Lung (tissue), 12 donors: ENCODE measurements around the gene DNASE1L1. TPM values are rescaled to one million over a fixed set of nuclear protein-coding genes. Genes with fewer than 3 reads are reported as not detected.

Experiments used
- ATAC-seq: fragments of 200-7000 bp; cut with Tn5 transposase; one replicate; pipeline ENCODE4 v1.9.1; 2020; ENCODE audit warnings: moderate number of reproducible peaks; ENCODE audit not compliant: insufficient read depth, low FRiP score
- DNase-seq, 3 donors: peaks; one replicate each; pipeline ENCODE4 v3.0.0-alpha.2; 2013 to 2017
- H3K27ac ChIP-seq, 2 donors: one replicate each; pipeline ENCODE4 v1.5.1; 2013; ENCODE audit warnings: mild to moderate bottlenecking in 2 of 2, moderate library complexity in 2 of 2, control low read depth in 1 of 2, inconsistent platforms in 1 of 2, low read depth in 1 of 2, low read length in 1 of 2
- H3K27me3 ChIP-seq, 3 donors: one replicate each; pipeline ENCODE4 v1.5.1; 2013; ENCODE audit warnings: low read length in 2 of 3; ENCODE audit not compliant: control insufficient read depth in 3 of 3, insufficient read depth in 3 of 3
- H3K36me3 ChIP-seq, 4 donors: one replicate each; pipeline ENCODE4 v1.5.1; 2013; ENCODE audit warnings: low read length in 4 of 4, mild to moderate bottlenecking in 1 of 4, moderate library complexity in 1 of 4; ENCODE audit not compliant: control insufficient read depth in 4 of 4, insufficient read depth in 4 of 4
- H3K4me1 ChIP-seq, 5 donors: one replicate each; pipeline ENCODE4 v1.5.1; 2013; ENCODE audit warnings: low read length in 5 of 5, mild to moderate bottlenecking in 2 of 5, moderate library complexity in 1 of 5; ENCODE audit not compliant: control insufficient read depth in 5 of 5, insufficient read depth in 5 of 5
- H3K4me3 ChIP-seq: one replicate; pipeline ENCODE4 v1.5.1; 2013; ENCODE audit warnings: mild to moderate bottlenecking, control low read depth, moderate library complexity
- H3K9ac ChIP-seq, 2 donors: one replicate each; pipeline ENCODE4 v1.5.1; 2013; ENCODE audit warnings: low read length in 2 of 2, control low read depth in 1 of 2; ENCODE audit not compliant: insufficient read depth in 1 of 2
- H3K9me3 ChIP-seq, 4 donors: one replicate each; pipeline ENCODE4 v1.5.1; 2013; ENCODE audit warnings: low read length in 3 of 4, mild to moderate bottlenecking in 1 of 4, moderate library complexity in 1 of 4; ENCODE audit not compliant: control insufficient read depth in 4 of 4, insufficient read depth in 3 of 4
- WGBS, 2 donors: extraction: QIAGEN DNeasy Blood & Tissue Kit; methylation state at CpG; one replicate each; pipeline ENCODE4 v1.1.7; 2013; 5-methylcytosine and 5-hydroxymethylcytosine counted together
- polyA plus RNA-seq, 2 donors: library from polyadenylated mRNA; stranded (reverse); fragments of 200-250 nt; gene quantifications; one replicate each; pipeline ENCODE4 v1.2.1, GENCODE V29; 2013
- total RNA-seq, 2 donors: library from RNA; depleted of rRNA in 1 of 2; stranded (reverse); fragments of >200 nt in 1 of 2; gene quantifications; one replicate each; pipeline ENCODE4 v1.2.1, GENCODE V29; 2014 to 2021
- TF ChIP-seq, protein P1 (sequence below): IDR thresholded peaks from 2 replicates; pipeline ENCODE4 v1.5.1; 2012; ENCODE audit warnings: mild to moderate bottlenecking; ENCODE audit errors: control extremely low read depth, extremely low read depth
- donor health status: control.
- donor health status: control.
- donor health status: Bipolar disorder and iron deficiency.
- donor health status: healthy.
- donor health status: DM: yes; HTN: yes; CAD: no.

The DNASE1L1 gene
- total and polyA plus RNA-seq, 4 donors: 12.5 to 52.3 (median 34.6) TPM

DNA sequence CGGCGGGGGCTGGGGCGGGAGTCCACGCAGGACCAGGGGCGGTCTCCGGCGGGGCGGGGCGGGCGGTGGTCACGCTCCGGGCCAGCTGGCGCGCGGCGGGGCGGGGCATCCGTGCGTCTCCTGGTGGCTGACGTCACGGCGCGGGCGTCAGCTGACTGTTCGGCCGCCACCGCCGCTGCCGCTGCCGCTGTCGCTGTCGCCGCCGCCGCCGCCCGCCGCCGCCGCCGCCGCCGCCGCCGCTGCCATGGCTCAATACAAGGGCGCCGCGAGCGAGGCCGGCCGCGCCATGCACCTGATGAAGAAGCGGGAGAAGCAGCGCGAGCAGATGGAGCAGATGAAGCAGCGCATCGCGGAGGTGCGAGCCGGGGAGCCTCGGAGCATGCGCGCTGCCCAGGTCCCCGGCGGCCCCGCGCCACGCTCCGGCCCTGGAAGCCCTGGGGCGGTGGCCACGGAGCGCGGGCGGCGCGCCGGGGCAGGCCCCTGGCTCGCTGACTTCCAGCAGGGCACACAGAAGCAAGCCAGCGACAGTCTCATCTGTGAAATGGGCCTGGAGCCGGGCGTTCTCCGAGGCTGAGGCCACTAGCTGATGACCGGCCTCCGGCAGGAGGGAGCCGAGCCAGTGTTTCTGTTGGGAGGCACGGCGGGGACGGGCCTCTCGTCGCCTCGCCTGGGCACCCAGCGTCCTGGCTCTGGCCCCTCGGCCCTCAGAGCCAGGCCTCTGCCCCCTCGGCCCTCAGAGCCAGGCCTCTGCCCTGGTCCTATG lies 35.1 kb upstream of the DNASE1L1 start, which contains the start of gene FAM50A:
Gene FAM50A (plus strand): TSS at position 150 of the 763 bp plus-strand sequence. CDS start 95 bp downstream, at position 245.
- H3K27ac ChIP-seq: peak within 1 kb of the TSS; percentile 75 to 82
- TF ChIP-seq, protein P1, sequence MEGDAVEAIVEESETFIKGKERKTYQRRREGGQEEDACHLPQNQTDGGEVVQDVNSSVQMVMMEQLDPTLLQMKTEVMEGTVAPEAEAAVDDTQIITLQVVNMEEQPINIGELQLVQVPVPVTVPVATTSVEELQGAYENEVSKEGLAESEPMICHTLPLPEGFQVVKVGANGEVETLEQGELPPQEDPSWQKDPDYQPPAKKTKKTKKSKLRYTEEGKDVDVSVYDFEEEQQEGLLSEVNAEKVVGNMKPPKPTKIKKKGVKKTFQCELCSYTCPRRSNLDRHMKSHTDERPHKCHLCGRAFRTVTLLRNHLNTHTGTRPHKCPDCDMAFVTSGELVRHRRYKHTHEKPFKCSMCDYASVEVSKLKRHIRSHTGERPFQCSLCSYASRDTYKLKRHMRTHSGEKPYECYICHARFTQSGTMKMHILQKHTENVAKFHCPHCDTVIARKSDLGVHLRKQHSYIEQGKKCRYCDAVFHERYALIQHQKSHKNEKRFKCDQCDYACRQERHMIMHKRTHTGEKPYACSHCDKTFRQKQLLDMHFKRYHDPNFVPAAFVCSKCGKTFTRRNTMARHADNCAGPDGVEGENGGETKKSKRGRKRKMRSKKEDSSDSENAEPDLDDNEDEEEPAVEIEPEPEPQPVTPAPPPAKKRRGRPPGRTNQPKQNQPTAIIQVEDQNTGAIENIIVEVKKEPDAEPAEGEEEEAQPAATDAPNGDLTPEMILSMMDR: no peak
- WGBS, 2 donors: 10 to 31% methylated on average over 2 to 94 of the region's 94 CpGs
- H3K4me3 ChIP-seq: peak within 1 kb of the TSS; percentile 61
- ATAC-seq (peak; percentile 70), DNase-seq (peak; percentile 65 to 73 (median 72))
- H3K9me3 ChIP-seq: no peaks in the 10 kb centered on the region
- peaks cover 0 to 19% (median 5%) of the 10 kb centered on the region in 4 donors for H3K36me3 ChIP-seq
- H3K27me3 ChIP-seq: no peaks in the 10 kb centered on the region
- no peak within 1 kb of the TSS for H3K9ac ChIP-seq
- peaks cover 0 to 8% (median 0%) of the 10 kb centered on the region in 5 donors for H3K4me1 ChIP-seq

DNA sequence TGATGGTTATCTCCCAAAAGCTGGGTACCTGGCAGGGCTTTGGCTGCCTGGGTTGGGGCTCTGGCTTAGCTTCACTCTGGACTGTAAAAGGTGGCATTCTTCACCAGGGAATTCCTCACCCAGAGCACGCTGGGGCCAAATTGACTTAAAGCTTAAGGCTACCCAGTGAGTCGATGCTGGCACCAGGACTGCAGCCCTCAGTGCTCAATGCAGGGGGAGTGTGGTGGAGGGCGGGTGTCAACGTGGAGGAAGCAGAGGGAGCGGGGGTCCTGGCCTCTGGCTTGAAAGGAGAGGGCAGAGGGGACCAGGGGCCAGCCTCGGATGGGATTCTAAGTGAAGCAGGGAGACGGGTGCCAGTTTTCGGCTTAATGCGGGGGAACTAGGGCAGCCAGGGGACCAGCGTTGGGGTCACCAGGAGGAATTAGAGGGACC lies 34.4 kb upstream of the DNASE1L1 start:
- no peak overlapping the region for H3K4me3 ChIP-seq
- ATAC-seq: no peak
- TF ChIP-seq, protein P1: no peak
- H3K27me3 ChIP-seq: no peaks in the 10 kb centered on the region
- H3K36me3 ChIP-seq: peaks cover 0 to 14% (median 10%) of the 10 kb centered on the region in 4 donors
- no peak for DNase-seq
- peak overlapping the region; percentile 64 to 70 for H3K27ac ChIP-seq
- H3K9me3 ChIP-seq: no peaks in the 10 kb centered on the region
- 17 to 43% methylated on average over 7 to 10 of the region's 10 CpGs for WGBS, 2 donors
- peaks cover 0 to 8% (median 0%) of the 10 kb centered on the region in 5 donors for H3K4me1 ChIP-seq
- no peak overlapping the region for H3K9ac ChIP-seq

DNA sequence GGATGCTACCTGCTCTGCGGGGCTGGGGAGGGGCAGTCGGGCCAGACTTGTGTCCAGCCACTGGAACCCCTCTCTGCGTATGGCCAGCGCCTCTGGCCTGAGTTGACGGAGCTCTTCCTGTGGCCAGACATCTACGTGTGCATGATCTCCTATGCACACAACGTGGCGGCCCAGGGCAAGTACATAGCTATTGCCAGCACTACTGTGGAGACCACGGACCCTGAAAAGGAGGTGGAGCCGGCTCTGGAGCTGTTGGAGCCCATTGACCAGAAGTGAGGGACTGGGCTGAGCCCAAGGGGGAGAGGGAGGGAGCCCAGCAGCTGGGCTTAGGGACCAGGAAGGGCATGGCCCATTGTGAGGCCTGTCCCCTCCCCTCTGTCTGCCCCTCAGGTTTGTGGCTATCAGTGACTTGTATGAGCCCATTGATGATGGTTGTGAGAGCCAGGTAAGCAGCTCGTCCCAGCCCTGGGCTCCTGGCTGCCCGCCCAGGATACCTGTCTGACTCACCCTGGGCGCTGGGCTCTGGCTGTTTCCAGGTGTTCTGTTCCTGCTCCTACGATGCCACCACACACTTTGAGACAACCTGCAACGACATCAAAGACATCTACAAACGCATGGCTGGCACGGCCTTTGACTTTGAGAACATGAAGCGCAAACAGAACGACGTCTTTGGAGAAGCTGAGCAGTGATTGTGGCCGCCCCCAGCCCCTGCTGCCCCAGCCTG lies 33.1 kb upstream of the DNASE1L1 start:
- 87 to 92% methylated on average over 21 of the region's 21 CpGs for WGBS, 2 donors
- no peak for DNase-seq
- TF ChIP-seq, protein P1: no peak
- H3K27me3 ChIP-seq: no peaks in the 10 kb centered on the region
- H3K36me3 ChIP-seq: peaks cover 0 to 21% (median 9%) of the 10 kb centered on the region in 4 donors
- no peak for ATAC-seq
- H3K4me3 ChIP-seq: no peak overlapping the region
- H3K9me3 ChIP-seq: peaks cover 0 to under 1% (median 0%) of the 10 kb centered on the region in 4 donors
- no peak overlapping the region for H3K9ac ChIP-seq
- peaks cover 0 to 8% (median 0%) of the 10 kb centered on the region in 5 donors for H3K4me1 ChIP-seq
- H3K27ac ChIP-seq: no peak overlapping the region
